Activated CD4-positive, alpha-beta T cell treated with anti-CD3 and anti-CD28 coated beads, Interleukin-2, amount 50 U/mL, for 4 hours (primary cell): Measurements from ENCODE around the gene RPL28.
"Not testable (repeated sequence)": the region's sequence is repeated elsewhere in the genome, so short reads cannot be mapped to it uniquely, and the experiment has no call there.

ENCODE experiments used
- DNase-seq, 2 experiments: peaks; one replicate each; pipeline ENCODE4 v3.0.0-alpha.2; 2020

Gene RPL28

DNA sequence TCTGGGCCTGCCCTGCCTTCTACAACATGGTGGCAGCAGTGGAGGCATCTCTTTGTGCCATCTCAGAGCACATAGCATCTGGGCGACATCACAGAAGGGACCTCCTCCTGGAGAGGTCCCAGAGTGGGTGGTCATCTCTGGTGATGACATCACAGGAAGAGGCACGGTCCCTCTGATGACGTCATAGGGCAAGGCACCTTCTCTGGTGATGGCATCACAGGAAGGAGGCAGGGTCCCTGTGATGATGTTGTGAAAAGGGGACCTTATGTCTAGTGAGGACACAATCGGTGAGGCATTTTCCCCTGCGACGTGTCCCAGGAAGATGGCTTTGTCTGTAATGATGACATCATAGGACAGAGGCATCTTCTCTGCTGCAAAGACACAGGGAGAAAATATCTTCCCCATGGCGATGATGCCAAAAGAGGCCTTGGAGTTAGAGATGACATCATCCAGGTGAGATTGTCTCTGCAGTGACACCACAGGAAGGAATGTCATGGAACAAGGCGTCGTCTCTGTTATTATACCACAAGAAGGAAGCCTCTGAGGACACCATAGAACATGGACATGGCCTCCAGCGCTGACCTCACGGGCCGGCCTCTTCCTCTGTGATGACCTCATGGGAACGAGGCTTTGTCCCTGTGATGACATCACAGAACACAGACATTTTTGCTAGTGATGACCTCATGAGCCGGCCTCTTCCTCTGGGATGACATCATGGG, 46.7 kb downstream of the RPL28 start:
- no peak for DNase-seq

DNA sequence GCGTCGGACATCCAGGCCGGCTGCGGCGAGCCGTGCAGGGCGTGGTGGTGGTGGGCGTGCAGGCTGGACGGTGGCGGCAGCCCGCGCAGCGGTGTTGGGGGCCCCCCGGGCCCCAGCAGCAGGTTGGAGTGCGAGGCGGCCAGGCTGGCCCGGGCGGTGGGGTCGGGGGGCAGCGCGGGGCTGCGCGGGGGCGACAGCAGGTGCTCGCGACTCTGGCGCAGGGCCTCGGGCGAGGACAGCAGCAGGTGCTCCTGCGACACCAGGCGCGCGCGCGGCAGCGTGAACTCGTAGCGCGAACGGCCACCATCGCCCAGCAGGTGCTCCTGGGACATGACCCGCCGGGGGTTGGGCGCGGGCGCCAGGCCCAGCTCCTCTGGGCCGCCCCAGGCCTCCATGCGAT, 47.6 kb downstream of the RPL28 start:
- no peak for DNase-seq

DNA sequence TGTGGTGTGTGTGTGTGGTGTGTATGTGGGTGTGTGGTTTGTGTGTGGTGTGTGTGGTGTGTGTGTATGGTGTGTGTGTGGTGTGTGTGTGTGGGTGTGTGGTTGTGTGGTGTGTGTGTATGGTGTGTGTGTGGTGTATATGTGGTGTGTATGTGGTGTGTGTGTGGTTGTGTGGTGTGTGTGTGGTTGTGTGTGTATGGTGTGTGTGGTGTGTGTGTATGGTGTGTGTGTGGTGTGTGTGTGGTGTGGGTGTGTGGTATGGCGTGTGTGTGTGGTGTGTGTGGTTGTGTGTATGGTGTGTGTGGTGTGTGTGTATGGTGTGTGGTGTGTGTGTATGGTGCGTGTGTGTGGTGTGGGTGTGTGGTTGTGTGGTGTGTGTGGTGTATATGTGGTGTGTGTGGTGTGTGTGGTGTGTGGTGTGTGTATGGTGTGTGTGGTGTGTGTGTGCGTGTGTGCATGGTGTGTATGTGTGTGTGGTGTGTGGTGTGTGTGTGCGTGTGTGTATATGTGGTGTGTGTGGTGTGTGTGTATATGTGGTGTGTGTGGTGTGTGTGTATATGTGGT, 48.7 kb downstream of the RPL28 start:
- no peak for DNase-seq

DNA sequence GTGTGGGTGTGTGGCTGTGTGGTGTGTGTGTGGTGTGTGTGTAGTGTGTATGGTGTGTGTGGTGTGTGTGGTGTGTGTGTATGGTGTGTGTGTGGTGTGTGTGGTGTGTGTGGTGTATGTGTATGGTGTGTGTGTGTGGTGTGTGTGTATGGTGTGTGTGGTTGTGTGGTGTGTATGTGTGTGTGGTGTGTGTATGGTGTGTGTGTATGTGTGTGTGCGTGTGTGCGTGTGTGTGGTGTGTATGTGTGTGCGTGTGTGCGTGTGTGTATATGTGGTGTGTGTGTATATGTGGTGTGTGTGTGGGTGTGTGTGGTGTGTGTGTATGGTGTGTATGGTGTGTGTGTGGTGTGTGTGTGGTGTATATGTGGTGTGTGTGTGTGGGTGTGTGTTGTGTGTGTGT, 49.3 kb downstream of the RPL28 start:
- DNase-seq = no peak

DNA sequence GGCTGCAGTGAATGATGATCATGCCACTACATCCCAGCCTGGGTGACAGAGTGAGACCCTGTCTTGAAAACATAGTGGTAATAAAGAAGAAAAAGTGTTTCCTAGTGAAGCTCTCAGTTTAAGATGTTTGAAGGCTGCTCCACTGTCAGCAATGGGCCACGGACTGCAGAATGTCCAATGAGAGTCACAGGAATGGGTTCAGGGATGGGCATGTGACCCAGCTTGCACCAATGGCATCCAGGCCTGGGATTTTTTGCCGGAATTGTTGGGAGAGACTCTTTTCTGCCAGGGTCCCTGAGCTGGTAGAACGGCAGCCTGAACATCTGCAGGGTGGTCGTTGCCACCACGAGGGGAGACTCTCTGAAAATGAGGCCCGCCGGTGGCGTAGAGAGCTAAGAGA, 51.1 kb downstream of the RPL28 start:
- DNase-seq = no peak

DNA sequence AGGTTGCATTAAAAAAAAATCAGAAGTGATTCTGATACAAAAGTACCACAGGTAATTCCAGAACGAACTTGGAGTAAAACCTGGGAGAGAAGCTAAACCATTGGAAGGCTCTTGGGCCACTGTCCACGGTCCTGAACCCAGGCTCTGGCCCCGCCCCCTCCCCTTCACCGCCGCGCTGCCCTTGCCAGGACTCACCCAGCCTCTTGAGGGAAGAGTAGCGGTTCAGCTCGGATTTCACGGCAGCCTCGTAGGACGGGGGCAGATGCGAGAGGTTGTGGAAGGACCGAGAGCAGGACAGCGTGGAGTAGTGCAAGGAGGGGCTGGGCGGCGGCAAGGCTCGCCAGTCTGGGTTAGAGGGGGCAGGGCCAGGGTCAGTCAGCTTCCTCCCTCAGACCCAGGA, 51.7 kb downstream of the RPL28 start:
- no peak for DNase-seq

DNA sequence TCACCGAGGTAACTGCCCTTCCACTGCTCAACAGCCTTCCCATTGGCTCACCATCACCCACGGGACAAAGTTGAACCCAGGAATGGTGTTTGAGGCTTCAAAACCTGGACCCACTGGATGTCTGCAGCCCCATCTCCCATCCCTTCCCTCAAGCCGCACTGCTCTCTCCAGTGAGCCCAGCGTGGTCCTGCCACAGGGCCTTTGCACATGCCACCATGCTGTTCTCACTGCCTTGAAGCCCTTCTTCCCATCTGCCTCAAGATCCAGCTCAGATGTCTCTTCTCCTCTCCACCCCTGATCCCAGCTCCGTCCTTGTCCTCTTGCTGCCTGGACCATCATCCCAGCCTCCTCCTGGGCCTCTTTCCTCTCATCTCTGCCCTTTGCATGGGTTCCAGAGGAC, 53.3 kb downstream of the RPL28 start:
- DNase-seq = no peak

DNA sequence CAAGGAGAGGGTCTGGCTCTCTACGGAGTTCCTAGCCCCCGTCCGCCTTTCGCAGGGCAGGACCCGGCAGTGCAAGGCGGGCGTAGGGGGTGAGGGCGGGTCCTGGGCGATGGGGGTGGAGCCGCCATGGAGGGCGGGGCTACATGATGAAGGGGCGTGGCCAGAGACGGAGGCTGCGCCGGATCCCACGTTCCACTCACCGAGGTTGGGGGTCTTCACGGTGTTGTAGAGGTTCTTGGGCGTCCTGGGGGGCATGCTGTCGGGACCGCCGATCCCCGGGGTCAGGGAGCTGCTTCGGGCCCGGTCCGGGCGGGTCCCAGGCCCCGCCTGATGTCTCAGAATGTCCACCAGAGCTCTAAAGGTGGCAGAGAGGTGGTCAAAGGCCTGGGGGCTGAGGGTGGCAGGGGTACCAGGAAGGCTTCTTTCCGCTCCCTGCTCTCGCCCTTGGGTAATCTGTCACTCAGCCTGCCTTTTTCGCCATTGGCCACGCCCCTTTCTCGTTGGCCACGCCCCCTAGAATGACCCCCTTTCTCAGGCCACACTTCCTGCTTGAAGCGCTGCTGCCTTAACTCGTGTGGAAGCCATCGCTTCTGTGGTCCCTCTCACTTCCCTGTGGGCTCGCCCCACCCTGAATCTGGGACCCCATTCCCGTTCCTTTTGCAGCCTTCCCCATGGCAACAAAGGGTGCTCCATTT, 54.8 kb downstream of the RPL28 start:
- no peak for DNase-seq

DNA sequence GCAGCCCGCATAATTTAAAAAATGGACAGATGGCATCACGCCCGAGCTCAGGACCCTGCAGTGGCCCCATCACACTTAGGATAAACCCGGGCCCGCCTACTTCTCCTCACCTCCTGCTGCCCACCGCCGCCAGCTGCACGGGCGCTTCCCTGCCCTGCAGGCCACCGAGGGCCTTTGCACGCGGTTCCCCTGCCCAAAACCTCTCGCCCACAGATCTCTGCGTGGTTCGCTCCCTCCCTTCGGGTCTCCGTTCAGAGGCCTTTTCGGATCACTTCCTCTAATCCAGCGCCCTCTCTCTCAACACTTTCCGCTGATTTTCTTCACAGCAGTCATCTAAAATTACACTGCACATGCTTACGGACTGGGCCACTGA, 55.6 kb downstream of the RPL28 start:
- DNase-seq = no peak

DNA sequence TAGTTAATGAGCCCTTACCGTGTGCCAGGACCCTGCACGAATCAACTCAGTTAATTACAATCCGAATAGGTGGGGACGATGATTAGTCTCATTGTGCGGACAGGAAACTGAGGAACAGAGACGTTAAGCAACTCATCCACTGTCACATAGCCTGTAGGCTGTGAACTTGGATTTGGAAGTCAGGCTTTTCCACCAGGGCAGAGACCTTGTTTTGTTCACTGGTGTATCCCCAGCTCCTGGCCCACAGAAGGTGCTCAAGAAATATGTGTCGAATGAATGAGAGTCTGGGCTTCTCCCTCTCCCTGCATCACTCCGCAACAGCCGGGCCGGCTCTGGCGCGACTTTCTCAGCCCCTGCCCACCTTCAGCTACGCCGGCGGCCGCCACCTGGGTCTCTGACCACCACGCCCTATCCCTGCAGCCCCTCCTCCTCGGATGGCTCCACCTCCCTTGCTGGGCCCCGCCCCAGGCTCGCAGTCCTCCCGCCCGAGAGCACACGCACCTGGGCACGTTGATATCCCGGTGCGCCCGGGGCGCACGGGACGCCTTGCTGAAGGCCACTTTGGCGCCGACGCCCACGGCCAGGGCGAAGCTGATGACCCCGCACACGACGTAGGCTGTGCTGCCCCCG, 56.1 kb downstream of the RPL28 start:
- DNase-seq = no peak

DNA sequence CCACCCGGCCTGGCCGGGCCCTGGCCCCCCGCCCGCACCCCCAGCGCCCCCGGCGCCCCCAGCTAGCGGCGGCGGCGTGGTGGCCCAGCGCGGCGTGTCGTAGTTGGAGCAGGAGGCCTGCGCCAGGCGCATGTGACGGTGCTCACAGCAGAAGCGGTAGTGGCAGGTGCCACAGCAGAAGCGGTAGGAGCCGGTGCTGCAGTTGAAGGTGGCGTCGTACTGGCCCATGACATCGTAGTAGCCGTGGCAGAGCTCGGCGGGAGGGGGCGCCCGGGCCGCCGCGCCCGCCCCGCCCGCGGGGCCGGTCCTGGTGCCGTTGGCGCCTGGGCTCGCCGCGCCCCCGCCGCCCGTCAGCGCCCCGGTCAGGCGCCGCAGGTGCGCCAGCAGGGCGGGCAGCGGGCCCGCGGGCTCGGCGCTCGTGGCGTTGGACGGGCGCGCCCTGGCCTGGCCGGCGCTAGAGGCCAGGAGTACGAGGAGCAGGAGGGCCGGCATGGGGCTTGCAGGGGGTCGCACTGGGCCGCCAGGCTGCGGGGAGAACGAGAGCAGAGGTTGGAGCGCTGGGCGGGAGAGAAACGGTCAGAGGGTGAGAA, 56.7 kb downstream of the RPL28 start:
- DNase-seq = no peak

DNA sequence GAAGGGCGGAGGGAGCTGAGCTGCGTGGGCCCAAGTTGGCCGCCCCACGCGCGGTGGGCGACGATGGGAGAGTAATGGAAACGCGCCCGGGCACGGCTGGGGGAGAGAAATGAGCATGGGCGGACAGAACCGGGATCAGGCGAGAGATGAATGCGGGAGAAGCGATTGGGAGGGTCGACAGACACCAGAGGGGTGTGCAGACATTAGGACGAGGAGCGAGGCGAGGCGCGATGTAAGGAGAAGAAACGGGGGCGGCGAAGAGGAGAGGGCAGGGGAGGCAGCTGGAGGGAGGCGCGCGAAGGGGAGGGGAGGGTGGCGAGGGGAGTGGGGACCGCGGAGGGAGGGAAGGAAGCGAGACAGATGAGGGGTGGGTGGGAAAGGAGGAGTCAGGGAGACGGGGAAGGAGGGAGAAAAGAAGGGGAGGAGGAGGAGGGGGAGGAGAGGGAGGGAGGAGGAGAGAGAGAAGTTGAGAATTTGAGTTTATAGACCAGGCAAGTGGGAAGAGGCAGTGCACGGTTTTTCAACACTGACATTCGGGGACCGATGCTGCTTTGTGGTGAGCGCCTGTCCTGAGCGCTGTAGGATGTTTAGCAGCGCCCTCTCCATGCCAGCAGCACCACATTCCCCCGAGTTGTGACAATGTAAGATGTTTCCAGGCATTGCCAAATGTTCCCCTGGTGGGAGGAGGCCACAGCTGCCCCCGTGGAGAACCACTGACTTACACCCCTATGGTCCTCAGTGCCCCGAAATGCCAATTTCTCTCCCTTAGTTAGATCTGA, 57.5 kb downstream of the RPL28 start, which contains the start of gene SHISA7:
TSS of gene SHISA7 (minus strand) at position 256 of the 779 bp plus-strand sequence. CDS start 437 bp downstream, outside the sequence.
- no peak for DNase-seq

DNA sequence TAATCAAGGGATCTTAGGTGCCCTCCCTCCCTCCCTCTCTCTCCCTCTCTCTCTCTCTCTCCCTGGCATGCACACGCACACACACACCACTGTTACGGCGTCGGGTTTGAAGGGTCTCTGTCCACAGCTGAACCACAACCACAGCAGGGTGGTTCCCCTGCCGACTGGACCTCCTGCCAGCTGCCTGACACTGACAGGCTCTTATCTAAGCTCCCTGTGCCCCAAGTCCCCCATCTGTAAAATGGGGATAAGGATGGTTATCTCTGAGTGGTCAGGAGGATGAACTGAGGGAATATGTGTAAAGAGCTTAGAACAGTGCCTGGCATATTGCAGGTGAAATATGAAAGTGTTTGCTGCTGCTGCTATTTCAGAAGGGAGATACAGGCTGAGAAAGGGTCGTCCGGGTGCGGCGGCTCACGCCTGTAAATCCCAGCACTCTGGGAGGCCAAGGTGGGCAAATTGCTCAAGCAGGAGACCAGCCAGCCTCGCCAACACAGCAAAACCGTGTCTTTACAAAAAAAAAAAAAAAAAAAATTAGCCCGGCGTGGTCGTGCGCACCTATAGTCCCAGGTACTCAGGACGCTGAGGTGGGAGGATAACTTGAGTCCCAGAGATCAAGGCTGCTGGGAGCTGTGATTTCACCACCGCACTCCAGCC, 58.2 kb downstream of the RPL28 start:
- no peak for DNase-seq

DNA sequence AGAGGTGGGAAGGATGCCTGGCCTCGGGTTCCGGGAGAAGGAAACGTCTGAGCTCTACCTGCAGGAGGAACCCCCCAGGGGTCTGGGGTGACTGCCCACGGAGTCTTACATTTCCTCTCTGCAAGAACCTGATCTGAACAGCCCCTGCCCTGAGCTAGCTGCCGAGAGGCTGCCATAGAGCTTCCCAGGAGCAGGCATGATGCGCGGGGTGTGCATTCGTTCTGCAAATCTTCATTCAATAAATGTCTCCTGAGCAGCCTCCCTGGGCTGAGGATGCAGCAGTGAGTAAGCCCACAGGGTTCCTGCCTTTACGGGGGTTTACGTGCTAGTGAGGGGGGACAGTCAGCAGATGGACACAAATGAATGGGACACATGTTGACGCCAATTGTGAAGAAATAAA, 58.9 kb downstream of the RPL28 start:
- no peak for DNase-seq

DNA sequence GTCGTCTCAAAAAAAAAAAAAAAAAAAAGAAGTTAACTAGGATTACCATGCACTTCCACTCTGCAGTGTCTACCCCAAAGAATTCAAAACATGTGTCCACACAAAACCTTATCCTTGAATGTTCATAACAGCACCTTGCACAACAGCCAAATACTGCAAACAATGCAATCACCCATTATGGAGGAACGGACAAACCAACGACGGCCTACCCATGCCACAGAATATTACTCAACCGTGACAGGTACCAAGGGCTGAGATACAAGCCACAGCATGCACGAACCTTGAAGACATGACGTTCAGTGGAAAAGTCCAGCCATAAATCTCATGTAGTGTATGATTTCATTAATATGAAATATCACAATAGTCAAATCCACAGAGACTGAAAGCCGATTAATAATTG, 60.3 kb downstream of the RPL28 start:
- no peak for DNase-seq

DNA sequence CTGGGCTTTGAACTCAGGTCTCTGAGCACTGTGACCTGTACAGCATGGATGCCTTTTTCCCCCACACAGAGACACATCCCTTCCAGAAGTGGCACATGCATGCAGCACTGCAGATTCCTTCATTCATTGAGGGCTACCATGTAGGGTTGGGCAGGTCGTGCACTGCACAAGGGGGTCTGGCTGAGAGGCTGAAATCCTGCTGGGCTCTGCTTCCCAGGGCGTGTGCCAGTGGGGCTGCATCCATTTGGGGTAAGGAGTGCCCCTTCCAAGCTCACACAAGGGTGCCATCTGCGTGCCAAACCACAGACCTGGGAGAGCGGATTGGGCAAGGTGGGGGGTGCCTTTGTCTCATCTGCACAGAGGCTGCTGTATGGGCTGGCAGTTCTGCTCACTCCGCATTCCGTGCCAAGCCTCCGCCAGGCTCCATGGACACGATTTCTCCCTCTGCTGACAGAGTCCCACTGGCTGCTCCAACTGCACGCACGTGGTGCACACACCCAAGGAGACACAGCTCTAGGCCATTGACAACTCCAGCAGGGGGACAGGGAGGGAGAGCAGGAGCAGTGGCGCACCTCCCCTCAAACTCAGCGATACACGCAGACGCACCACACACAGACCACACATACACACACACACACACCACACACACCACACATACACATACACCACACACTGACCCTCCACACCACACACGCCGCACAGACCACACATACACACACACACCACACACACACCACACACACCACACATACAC, 61.9 kb downstream of the RPL28 start:
- DNase-seq = no peak

DNA sequence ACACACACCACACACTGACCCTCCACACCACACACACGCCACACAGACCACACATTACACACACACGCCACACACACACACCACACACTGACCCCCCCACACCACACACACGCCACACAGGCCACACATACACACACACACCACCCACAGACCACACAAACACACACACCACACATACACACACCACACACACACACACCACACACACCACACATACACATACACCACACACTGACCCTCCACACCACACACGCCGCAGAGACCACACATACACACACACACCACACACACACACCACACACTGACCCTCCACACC, 62.4 kb downstream of the RPL28 start:
- DNase-seq = not testable (repeated sequence)

DNA sequence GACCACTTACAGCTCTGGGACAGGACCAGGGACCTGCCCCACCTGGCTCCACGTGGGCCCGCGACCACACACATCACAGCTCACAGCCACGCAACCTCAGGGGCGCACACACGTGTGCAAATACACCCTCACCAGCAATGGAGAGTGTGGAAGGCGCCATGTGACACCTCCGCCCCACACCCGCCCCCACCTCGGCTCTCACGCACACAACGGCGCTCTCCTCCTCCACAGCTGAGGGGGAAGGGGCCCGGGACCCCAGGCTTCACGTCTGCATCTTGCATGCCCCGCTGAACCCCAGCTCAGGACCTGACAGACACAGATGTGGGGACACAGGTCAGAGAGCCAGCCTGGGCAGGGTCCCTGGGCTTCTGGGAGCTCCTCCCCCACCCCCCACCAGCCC, 63.7 kb downstream of the RPL28 start:
- DNase-seq = no peak

DNA sequence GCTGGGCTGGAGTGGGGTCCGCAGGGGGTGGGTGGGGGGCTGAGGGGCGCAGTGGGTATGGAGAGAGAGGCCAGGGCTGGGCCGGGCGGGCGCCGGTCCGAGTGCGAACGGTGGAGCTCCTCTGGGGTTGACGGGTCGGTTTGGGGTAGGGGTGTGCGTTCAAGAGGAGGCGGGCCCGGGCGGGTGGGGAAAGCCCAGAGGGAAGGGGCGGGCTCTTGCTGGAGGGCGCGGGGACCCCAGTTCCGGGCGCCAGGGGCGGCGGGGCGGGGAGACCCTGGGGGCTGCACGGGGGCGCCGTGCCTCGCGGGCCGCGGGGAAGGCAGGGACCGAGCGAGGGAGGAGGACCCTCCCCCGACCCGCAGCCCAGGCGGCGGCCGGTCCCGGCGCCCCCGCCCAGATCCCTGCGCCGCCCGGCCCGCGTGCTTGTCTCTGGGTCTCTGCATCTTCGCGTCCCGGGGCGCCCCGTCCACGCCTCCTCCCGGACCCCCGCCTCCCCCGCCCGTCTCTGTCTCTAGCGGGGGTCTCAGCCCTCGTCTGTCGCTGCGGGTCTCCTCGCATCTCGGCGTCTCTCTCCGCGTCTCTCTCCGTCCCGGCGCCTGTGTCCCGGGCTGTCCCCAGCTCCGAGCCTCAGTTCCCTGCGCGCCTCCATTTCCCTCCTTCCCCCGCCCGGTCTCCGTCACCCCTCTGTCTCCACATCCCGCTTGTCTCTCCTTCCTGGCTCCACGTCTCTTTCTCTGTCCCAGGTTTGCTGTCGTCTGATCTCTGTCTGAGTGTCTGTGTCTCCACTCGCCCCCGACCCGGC, 65.6 kb downstream of the RPL28 start:
- no peak for DNase-seq

DNA sequence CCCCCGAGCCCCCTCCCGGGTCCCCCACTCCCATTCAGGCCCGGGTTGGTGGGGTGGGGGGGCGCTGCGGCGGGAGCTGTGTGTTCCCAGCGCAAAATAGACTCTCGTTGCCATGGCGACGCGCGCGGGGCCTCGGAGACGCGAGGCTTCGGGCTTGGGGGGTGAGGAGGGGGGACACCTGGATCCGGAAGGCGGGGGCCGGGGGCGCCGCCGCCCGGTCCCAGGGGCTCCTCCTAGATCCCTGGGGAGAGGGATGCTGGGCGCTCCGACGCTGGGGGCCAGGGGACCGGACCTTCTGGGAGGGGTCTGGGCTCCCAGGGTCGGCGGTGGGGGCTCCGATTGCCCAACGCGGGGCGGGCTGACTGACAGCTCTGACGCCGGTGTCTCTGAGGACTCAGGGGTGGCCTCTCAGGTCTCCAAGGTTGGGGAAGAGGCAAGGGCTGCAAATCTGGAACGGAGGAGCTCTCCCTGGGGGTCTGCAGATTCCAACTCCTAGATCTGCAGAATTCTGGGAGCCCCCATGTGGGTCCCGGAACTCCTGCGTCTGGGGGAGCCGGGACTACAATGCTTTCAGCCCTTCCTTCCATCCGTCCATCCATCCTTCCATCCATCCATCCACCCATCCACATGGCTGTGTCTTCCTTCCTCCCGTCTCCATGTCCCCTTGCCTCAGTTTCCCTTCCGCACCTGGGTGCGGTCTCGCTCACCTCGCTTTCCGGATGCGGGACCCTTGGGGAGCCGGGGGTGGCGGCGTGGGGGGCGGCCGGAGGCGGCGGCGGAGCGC, 66.4 kb downstream of the RPL28 start:
- DNase-seq = no peak
